GM11168 (cell line): Measurements from ENCODE around the gene SELENOO.

Experiments
- in situ Hi-C: fragments of 300-500 bp; cut with MboI; formaldehyde crosslinking; loops from one replicate; pipeline ENCODE4 v1.12.0; 2022; ENCODE audit warnings: low sequenced_read_pairs; ENCODE audit not compliant: unreplicated experiment

Gene SELENOO

GRCh38 chr22:50226063-50226874 is 25.5 kb downstream of the SELENOO start:
- in situ Hi-C loops: no loop called here

- in situ Hi-C loops: no loop called here
Measured at GRCh38 chr22:50226875-50227165, 26.0 kb downstream of the SELENOO start.

- in situ Hi-C loops: no loop called here
Measured at GRCh38 chr22:50227579-50228215, 26.9 kb downstream of the SELENOO start.

- in situ Hi-C loops: no loop called here
Measured at GRCh38 chr22:50228366-50228765, 27.6 kb downstream of the SELENOO start.

- in situ Hi-C loops: no loop called here
Measured at GRCh38 chr22:50229370-50229769, 28.6 kb downstream of the SELENOO start.

DNA sequence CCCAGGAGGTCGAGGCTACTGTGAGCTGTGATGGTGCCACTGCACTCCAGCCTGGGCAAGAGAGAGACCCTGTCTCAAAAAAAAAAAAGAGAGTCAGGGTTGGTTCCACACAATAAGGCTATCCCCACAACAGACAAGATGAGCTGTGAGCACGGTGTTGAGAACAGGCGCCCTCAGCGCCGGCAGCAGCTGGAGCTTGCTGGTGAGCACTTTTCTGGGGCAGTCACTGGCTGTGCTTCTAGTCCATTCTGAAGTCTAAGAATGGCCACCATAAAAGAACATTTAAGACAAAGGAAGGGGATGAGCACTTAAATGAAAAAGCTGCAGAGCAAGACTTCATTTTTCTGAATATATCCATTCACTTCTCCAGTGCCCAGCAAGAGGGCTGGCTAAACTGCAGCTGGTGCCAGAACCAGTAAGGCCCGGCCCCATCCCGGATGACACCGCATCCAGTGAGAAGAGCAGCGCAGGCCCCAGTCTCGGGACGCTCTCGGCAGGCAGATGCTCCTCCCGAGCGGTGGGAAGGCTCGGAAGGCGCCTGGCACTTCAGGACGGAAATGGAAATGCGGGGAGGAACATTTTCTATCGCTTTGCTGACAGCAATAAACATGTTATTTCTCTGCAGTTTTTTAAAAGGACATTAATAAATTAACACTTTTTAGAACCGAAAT is 31.8 kb downstream of the SELENOO start:
- in situ Hi-C loops: no loop called here

DNA sequence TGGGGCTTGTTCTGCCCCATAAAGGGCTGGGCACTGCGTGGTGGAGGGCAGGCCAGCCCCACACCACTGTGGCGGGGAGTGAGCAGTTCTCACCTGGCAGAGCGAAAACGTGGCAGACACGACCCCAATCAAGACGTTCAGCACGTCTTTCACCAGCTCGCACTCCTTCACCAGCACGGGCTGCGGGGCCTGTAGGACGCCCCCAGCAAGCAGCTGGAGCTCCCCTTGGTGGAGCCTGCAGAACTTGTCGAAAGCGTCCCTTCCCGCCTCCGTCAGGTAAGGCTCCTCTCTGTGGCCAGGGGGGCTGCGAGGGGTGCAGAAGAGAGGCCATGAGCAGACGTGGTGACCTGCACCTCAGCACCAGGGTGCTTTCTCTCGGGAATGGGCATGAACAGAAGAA is 32.4 kb downstream of the SELENOO start:
- in situ Hi-C loops: no loop called here

GRCh38 chr22:50236731-50237409 is 36.1 kb downstream of the SELENOO start:
- in situ Hi-C loops: no loop called here

GRCh38 chr22:50238755-50239154 is 37.9 kb downstream of the SELENOO start:
- in situ Hi-C loops: no loop called here

DNA sequence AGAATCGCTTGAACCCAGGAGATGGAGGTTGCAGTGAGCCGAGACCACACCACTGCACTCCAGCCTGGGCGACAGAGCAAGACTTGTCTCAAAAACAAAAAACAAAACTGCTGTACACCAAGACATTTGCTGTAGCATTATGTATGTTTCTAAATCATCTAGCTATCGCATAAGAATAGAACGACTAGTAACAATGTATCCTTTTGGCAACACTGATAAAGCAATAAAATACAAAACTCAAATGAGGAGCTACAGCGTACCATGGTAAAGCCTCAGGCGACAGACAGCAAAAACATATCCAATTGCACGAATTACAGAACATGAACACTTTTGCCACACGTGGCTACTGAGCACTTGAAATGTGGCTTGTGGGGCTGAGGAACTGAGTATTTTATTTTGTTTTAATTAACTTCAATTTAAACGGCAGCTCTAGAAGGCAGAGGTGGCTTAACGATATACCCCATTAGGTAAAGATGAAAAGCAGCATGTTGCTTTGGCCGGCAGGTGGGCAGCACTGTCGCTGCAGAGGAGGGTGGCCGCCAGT is 41.7 kb downstream of the SELENOO start:
- in situ Hi-C loops: no loop called here

- in situ Hi-C loops: no loop called here
Measured at GRCh38 chr22:50243685-50244419, 43.0 kb downstream of the SELENOO start.

- in situ Hi-C loops: no loop called here
Measured at GRCh38 chr22:50244420-50245213, 43.8 kb downstream of the SELENOO start, which contains the start of gene TUBGCP6. TSS of gene TUBGCP6 (minus strand) at chr22:50245023. CDS start at chr22:50244459, 564 bp downstream.

DNA sequence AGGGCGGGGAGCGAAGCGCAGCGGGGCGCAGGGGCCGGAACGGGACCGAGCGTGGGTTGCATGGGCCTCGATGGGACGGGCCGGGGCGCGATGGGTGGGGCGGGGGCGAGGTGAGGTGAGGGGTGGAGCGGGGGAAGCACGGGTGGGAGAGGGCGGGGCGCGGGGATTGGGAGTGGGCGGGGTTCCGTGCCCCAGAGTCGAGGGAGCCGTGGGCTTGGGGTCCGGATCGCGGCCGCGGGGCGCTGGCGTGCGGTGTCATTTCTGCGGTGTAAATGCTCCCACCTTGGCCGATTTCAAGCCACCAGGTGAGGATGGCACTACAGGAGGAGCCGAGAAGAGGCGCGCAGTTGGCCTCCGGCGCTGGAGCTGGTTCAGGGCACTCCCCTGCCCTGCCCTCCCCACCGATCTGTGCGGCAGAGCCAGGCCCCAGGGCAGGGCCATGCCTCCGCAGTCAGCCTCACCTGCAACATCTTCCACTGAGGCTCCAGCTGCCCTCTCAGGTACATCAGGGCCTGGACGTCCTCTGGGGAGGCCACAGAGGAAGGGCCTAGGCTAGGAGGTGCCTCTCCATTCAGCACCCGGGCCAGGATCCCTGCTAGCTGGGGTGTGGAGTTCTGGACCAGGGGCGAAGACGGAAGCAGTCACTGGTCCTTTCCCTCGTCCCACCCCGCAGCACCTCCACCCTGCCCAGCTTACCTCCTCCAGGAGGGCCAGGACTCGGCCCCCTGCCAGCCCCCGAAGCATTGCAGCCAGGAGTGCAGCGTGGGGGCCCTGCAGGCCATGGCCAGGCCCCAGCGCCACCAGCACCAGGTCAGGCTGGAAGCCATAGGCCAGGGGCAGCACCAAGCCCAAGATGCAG is 44.6 kb downstream of the SELENOO start:
- in situ Hi-C loops: no loop called here

- in situ Hi-C loops: no loop called here
Measured at GRCh38 chr22:50246242-50247175, 45.7 kb downstream of the SELENOO start.

DNA sequence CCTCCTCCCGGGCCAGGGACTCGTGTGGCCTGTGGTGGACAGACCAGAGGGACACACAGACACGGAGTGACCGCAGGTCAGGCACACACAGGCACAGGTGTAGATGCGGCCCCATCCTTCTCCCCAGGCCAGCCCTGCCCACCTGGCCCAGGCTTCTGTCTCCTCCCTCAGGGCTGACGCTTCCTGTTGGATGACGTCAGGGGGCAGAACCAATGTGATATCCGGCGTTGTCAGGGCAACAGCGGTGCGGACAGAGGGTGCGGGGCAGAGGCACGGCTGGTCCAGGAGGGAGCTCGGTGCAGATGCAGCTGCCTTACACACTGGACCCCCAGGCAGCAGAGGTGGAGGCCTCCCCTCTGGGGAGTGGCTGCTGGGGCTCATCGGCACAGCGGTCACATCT is 46.9 kb downstream of the SELENOO start:
- in situ Hi-C loops: no loop called here

DNA sequence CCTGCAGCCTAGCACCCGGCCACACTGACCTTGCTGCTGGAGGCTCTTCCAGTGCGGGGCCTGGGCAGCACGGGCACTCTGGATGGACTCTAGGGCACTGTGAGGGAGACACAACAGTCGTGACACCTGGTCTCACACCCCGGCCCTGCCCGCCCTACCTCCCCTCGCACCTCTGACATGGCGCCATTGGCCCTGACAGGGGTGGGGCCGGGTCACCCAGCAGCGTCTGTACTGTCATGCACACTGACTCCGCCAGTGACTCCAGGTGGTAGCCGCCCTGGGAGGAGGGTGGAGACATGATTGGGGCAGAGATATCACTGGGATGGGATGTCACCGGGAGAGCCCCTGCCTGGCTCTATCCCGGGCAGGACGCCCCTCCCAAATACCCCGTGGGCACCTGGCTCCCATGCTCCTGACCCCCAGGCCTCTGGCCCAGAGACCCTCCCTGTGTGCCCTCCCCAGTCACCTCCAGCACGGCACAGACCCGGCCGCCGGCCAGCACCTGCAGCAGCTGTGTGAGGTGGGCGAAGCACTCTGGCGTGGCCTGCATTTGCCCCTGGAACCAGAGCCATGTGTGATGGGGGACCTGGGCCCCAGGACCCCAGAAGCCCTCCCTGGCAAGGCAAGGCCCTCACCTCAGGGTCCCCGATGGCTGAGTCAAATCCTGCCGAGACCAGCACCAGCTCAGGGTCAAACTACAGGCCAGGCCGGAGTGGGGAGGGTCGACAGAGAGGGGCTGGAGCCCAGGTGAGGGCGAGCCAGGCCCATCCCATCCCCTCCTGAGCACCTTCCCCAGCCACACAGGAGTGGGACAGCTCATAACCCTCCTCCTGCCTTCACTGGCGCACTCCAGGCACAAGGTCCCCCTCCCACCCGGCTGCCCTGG is 47.6 kb downstream of the SELENOO start:
- in situ Hi-C loops: no loop called here
